GM18507 (cell line): ENCODE data around the gene COL13A1.

Experiments
- DNase-seq: peaks from one replicate; pipeline ENCODE4 v3.0.0; 2011; ENCODE audit warnings: low read depth; ENCODE audit not compliant: insufficient read length; ENCODE audit errors: extremely low spot score
- FAIRE-seq: peaks from 2 replicates; lab custom pipeline; 2011; peaks lifted over from hg19 to GRCh38; lab: Jason Lieb, UNC

Gene COL13A1

DNA sequence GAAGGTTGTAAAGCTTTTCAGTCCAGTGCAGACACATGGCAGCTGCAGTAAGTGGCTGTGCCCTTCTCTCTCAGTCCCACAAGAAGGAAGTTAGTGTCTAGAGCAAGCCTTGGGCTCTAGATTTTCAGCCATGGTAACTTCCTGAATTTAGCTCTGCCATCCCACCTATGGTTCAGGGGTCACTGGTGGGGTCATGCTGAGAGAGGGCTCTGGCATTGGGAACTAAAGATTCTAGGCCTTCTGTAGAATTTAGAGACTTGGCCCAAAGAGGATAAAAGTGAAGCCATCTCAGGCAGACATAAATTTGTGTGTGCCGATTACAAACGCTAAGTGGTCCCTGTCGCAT lies 113.5 kb downstream of the COL13A1 start:
- DNase-seq: no peak
- FAIRE-seq: no peak

DNA sequence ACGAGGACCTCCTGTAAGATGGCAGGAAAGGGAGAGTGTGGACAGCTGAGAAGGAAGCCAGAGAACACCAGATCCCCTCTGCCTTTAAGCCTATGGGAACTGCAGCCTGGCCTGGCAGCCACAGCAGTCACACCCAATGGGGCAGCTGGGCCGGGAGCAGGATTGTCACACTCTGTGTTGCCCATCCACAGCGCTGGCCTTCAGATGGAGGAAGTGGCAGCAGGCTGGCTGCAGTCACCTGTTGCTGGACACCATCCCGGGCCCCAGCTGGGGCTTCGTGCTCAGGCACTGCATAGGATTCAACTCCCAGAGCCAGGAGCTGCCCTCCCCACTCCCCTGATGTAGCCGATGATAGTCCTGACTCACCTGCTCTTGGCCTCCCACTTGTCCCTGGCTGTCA lies 114.4 kb downstream of the COL13A1 start:
- DNase-seq (no peak), FAIRE-seq (no peak)

DNA sequence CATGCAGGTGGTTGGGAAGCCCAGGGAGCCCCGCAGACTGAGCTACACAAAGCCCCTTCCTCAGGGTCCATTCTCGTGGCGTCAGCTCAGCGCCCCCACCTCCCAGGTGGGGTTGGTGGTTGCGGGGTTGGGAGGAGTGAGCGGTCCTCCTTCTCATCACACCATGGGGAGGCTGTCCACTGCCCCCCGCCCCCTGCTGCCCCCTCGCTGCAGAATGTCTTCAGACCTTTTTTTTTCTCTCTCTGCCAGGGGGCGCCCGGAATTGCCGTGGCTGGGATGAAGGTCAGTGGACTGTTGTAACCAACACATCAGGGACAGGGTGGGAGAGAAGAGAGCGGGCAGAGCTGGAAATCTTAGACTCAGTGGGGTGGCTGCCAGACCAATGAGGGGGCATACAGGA lies 116.3 kb downstream of the COL13A1 start:
- FAIRE-seq (no peak), DNase-seq (no peak)

DNA sequence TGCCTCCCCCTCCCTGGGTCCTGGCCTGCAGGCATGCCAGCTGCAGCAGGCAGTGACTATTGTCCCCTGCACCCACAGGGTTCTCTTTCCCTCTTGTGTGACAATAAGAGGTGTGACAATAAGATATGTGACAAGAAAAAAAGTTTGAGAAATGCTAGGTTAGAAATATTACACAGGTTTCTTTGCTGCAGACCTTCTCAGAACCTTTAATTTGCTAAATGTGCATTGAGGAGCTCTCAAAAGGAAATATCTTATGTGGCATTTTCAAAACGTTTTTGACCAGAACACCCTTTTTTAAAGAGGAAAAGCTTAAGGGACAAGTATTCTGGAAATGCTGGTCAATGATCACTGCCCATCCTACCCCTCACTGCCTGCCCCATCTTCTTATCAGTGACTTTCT lies 117.5 kb downstream of the COL13A1 start:
- FAIRE-seq (no peak), DNase-seq (no peak)

DNA sequence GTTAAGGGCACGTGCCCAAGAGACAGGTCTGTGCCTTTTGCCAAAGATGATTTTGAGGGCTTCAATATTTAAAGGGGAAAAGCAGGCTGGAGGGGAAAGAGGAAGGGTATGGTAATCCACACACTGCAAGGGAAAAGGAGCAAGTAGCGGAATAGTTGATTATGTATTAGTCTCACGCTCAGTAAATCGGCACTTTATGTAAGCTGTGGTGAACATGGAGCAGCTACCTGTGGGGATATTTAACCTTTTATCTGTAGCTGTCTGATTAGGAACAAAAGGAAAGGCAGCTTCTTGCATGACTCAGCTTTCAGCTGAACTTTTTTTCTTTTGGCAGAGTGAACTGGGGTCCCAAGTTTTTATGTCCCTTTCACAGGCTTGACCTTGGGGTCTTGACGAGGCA lies 123.4 kb downstream of the COL13A1 start:
- DNase-seq (no peak), FAIRE-seq (no peak)

DNA sequence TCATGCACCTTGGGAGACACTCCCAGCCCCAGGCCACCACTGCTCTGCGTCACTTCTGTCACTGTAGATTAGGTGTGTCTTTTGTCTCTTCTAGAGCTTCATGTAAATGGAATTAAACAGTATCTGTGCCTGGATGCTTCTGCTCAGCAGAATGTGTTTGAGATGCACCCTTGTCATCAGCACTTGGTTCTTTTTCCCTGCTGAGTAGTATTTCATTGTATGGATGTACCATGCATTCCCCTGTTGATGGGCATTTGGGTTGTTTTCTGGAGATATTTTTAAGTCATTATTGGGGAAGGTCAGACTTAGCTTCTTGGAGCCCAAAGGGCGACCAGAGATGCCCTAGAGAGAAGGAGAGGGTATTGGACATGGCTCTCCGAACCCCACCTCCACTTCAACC lies 126.6 kb downstream of the COL13A1 start:
- FAIRE-seq (no peak), DNase-seq (no peak)

DNA sequence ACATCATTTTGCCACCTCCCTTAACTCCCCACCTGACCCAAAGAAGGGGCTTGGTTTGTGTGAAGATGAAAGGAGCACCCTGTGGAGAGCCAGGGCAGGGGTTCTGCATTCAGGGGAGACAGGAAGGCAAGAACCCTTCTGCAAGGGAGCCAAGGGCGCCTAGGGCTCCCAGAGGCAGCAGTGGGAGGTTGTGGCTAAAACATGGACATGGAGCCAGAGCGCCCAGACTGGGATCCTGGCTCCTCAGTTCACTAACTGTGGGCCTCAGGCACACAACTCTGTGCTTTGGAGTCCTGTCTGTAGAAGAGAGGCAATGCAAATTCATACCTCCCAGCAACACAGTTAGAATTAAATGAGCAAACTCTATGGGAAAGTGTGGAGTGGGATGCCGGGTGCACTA lies 127.9 kb downstream of the COL13A1 start:
- no peak for FAIRE-seq
- no peak for DNase-seq

DNA sequence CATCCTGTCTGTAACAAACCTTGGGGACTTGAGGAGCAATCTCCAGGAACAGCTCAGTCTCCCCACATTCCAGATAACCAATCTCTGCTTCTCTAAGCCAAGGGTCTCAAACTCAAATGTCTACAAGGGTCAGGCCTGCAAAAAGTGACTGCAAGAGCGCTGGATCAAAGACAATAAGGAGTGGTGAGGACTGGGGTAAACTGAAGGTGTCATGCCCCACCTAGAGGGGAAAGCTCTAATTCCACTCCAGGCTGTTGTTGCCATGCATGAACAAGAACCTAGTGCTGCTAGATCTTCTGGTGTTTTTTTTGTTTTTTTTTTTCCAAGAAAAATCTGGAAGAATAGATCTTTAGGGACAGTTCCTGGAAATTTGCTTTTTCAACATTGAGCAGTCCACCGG lies 133.1 kb downstream of the COL13A1 start:
- no peak for FAIRE-seq
- DNase-seq: no peak

DNA sequence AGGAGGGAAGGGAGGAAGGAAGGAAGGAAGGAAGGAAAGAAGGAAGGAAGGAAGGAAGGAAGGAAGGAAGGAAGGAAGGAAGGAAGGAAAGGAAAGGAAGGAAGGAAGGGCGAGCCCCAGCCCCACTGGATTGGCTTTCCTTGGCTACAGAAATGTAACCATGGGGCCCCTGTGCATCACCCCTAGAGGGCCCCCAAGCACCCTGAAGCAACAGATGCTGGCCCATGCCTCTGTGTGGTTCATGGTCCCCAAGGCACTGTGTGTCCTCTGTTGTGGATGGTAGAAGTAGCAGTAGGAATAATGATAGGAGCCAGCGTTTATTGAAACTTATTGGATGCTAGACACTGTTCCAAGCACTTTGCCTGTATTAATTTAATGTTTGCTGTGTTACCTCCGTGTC lies 134.4 kb downstream of the COL13A1 start:
- no peak for FAIRE-seq
- no peak for DNase-seq

DNA sequence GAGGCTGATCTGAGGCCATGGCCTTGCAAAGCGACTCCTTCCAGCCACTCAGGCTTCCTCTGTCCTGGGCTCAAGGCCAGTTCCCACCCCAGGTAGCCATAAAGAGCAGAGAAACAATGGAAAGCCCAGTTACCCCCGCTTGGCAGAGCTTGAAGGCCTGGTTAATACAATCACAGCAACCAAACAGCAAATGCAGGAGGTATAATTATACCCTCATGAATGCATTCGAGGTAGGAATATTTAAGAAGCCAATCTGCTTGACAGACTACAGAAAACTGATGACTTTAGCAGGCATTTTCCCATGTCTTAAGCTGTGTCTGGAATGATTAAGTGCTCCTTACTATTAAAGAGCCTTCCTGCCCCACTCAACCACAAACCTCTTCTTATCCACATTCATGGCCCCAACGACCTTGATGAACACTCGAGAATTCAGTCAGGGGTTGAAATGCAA lies 136.9 kb downstream of the COL13A1 start:
- no peak for DNase-seq
- FAIRE-seq: no peak

DNA sequence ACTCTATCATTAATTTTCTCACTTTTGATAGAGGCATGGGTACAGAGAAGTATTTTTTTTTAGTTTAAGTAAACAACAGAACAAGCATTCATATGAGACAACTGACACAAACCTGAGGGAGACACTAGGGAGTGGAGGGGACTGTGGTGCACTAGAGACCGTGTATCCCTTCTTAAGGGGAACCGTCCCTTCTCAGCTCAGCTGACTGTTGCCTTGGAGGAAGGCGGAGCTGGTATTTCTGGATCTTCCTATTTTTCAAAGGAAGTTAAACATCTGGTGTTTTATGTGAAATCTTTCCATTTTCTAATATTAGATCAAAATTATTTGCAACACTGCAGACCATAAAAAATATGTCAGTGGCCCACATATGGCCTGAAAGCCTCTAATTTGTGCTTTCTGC lies 137.4 kb downstream of the COL13A1 start:
- FAIRE-seq: no peak

DNA sequence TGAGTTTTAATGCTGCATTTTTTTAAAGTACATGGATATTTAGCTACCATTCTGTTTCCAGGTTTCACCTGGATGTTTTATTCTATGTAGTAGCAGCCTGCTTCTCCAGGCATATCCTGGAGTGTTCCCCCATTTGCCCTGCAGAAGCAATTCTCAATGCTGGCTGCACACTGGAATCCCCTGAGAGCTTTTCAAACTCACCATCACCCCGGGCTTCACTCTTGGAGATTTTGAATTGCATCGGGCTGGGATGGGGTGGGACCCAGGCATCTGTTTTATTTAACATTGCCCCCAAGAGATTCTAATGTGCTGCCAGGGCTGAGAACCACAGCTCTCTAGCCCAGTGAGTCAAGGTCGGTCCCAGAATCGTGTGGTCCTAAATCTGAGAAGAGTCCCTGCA lies 137.8 kb downstream of the COL13A1 start:
- FAIRE-seq (no peak), DNase-seq (no peak)

More for the DNA sequence above, 137.4 kb downstream of the COL13A1 start:
- DNase-seq: no peak

DNA sequence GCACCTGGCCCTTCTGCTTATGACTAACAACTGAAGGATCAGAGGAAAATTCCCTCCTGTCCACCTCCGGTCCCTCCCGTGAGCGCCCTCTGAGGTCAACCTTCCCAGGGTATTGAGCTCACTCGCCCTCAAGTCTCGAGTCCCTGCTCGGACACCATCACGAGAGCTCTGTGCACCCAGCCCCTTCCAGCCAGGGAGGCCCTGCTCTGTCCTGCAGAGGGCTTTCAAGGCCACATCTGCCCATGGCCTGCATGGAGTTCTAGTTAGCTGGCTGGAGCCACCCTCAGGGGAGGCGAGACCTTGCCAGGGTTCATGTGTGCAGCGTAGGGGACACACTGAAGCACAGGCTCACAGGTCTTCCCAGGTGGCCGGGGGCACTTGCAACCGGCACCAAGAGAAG lies 140.0 kb downstream of the COL13A1 start:
- FAIRE-seq (no peak), DNase-seq (no peak)

DNA sequence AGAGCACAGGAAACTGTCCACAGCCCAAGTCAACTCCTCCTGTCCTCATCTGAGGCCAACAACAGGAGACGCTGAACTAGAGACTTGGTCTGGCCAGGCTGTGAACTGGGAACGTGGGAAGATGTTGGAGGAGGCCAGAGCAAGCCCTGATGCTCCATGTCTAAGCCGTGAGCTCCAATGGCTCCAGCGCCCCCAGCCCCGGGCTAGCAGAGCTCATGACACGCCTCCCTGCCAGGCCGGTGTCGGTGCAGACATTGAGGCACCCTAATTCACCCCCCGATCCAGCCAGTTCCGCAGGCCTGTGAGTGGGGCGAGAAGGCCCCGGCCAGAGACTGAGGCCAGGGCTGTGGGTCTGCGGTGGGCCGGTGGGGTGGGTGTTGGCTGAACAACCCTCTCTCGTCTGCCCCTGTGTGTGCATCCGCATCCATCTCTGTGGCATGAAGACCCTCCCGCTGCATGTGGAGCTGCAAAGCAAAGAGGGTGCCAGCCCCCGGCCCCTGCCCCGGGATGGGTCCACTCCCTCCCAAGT lies 141.7 kb downstream of the COL13A1 start:
- no peak for DNase-seq
- no peak for FAIRE-seq

DNA sequence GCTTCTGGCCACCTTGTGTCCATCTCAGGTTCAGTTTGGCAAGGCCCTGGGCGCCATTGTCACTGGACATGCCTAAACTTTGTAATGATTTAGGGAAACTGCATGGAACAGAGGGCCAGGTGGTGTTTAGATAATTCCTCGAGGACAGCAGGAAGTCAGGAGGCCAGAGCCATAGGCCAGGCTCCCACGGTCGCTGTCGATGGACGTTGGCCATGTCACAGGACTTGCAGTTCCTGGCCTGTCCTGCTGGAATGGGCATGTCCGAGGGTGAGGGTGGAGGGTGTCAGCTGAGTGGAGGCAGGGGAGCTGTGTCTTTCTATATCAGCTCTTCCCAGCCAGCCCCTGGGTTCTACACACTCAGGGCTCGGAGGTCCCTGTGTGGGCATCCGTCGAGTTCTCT lies 143.1 kb downstream of the COL13A1 start:
- DNase-seq (no peak), FAIRE-seq (no peak)

DNA sequence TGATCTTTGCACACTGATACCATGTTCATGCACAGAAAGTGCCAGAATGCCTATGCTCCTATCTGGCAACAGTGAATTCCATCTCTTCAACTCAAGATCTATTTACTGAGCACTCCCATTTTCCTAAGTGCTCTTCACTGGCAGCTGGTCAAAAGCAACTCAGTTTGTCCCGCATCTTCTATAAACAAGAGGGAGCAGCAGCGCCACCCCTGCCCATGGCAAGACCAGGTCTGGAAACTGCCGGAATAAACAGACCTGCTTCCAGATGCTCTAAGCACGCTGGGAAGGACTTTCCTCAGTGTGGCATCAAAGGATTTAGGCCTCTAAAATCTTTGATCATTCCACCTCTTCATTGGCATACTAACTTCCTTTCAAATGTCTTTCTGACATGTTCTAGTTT lies 146.6 kb downstream of the COL13A1 start:
- FAIRE-seq: no peak
- no peak for DNase-seq

DNA sequence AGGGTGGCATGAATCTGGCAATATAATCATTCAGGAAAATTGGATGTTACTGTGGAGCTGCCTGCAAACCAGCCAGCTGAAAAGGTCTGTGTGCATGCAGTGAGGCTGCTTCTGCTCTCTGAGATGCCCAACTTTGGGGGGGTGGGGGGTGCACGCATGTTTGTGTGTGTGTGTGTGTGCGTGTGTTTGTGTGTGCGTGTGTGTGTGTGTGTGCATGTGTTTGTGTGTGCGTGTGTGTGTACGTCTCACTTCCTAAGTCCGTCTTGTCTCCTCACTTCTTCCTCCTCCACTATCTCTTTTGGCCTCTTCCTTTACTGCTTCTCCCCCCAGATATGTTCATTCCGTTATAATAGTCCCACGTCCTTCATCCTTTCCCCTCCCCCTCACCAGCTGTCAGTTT lies 148.1 kb downstream of the COL13A1 start:
- FAIRE-seq (no peak), DNase-seq (no peak)

DNA sequence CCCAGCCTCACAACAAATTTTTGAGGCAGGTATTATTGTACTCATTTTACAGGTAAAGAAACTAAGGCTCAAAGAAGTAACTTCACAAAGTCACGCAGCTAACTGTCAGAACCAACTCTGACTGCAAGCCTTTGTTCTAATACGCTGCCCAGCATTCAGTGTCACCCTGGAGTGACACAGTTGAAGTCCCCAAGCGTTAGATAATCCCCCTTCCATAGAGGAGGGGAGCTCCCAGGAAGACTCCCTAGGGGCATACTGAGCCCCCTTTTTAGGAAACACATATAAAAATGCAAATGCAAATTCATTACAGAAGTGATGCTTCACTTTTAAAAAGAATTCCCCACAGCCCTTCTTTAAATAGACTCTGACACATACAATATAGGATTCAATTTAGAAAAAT lies 150.0 kb downstream of the COL13A1 start:
- FAIRE-seq: no peak

DNA sequence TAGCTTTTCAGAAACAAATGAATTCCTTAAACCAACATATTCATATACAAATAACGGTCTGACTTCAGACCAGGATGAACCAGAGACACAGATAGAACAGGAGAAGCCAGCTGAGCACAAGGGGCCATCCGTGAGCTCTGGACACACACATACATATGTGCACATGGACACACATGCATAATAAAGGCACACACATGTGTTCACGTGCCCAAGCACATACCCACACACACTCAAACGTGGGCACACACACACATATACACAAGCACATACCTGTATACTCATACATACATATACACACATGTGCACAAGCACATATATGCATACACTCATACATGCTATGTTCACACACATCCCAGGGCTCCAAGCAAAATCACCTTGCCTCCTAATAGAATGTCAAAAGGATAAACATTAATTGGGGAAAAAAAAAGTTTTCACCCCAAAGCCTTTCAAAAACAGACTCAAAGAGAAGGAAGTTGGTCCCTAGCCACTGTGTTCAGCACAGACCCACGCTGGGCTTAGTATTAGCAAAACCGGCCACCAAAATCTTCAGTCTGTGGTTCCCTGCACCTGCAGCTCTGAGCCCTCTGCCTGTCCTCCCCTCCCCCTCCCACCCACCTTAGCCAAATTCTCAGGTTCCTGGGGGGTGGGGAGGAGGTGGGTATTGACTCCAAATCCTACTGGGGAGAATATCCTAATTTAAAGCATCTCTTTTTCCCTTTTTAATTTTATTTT lies 150.5 kb downstream of the COL13A1 start:
- FAIRE-seq: no peak
- DNase-seq: no peak

More for the DNA sequence above, 150.0 kb downstream of the COL13A1 start:
- no peak for DNase-seq

DNA sequence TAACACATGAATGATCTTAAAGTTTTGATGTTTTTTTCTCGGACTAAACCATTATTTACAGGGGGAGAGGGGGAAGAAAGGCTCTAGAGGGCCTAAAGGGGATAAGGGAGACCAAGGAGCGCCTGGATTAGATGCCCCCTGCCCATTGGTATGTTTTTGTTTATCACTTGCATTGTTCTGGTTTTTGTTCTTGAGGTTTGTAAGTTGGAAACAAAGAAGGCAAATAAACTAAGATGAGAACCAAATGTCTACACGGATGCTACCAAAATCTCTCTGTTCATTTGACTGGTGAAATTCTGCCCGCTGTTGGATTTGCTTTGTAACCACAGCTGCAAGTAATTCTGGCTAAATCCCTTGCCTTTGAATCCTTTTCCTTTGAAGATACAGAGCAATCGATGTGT lies 151.1 kb downstream of the COL13A1 start:
- no peak for FAIRE-seq
- no peak for DNase-seq

DNA sequence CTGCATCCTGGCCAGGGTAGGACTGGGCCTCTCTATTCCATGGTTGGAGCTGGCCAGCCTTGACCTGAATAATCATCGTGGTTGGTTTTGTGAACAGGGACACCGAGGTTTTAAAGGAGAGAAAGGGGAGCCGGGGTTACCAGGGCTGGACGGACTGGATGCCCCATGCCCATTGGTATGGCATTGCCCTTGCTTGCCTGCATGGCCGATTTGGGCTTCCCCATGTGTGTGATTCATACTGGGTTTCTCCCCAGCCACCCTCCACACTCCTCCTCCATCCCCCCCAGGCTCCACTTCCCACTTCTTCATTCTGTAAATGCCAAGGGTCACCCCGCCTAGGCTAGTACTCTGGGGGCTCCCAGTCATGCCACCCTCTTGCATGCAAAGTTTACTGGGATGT lies 152.1 kb downstream of the COL13A1 start:
- no peak for DNase-seq

More for the DNA sequence above, 152.1 kb downstream of the COL13A1 start:
- no peak for FAIRE-seq
